Prostate gland (tissue), 2 donors: Measurements from ENCODE around the gene ZBTB16. TPM values are rescaled to one million over a fixed set of nuclear protein-coding genes. Genes with fewer than 3 reads are reported as not detected.
A peak's percentile ranks its signal among the peaks of the same experiment; 100 is the strongest.

ENCODE experiments used
- DNase-seq: peaks from one replicate; pipeline ENCODE4 v3.0.0-alpha.2; 2019; ENCODE audit warnings: low spot score
- H3K27ac ChIP-seq, 2 donors: fragments of 200-600 bp; sonication (generic); 2 replicates each; pipeline ENCODE4 v1.5.1; 2017 to 2019
- H3K27me3 ChIP-seq: fragments of 200-600 bp; sonication (generic); replicated peaks from 2 replicates; pipeline ENCODE4 v1.5.1; 2019; ENCODE audit not compliant: insufficient read depth
- H3K36me3 ChIP-seq, 2 donors: fragments of 200-600 bp; sonication (generic); 1 replicate in 1 of 2; 2 replicates in 1 of 2; pipeline versions ENCODE4 v1.5.1 to v1.8.1; 2017 to 2019
- H3K4me1 ChIP-seq: fragments of 200-600 bp; sonication (generic); replicated peaks from 2 replicates; pipeline ENCODE4 v1.5.1; 2019
- H3K4me3 ChIP-seq, 2 donors: fragments of 200-600 bp; sonication (generic); 2 replicates each; pipeline ENCODE4 v1.5.1; 2017 to 2019
- H3K9me3 ChIP-seq: fragments of 200-600 bp; sonication (generic); 2 replicates; pipeline ENCODE4 v1.5.1; 2017
- POLR2A ChIP-seq: fragments of 450-650 bp; IDR thresholded peaks from one replicate; pipeline ENCODE4 v1.6.1; 2016; ENCODE audit warnings: antibody characterized with exemption, mild to moderate bottlenecking
- POLR2AphosphoS5 ChIP-seq: sonication (generic); formaldehyde crosslinking; IDR thresholded peaks from one replicate; pipeline ENCODE4 v1.6.1; 2017; ENCODE audit warnings: antibody characterized with exemption
- WGBS: methylation state at CpG from one replicate; pipeline ENCODE4 v1.1.5; 2018; 5-methylcytosine and 5-hydroxymethylcytosine counted together
- intact Hi-C: fragments of 100-400 bp; cut with DNase I; formaldehyde crosslinking; loops from one replicate; pipeline ENCODE4 v1.14.2; 2022
- total RNA-seq, 2 donors: library from RNA; depleted of rRNA; stranded (reverse); fragments of >200 nt; gene quantifications; one replicate each; pipeline ENCODE4 v1.1.0, GENCODE V29; 2016
- TF ChIP-seq, protein P1 (sequence below), 4 experiments: fragments of 200-600 bp in 2 of 4; fragments of 450-650 bp in 2 of 4; sonication (generic) in 2 of 4; IDR thresholded peaks; 1 replicate in 3 of 4; 2 replicates in 1 of 4; pipeline ENCODE4 v1.5.1; 2016 to 2019; ENCODE audit warnings: antibody characterized with exemption in 4 of 4, mild to moderate bottlenecking in 2 of 4, moderate library complexity in 2 of 4

Gene ZBTB16
- total RNA-seq, 2 donors from 2014 or later, result 171 to 230 TPM

DNA sequence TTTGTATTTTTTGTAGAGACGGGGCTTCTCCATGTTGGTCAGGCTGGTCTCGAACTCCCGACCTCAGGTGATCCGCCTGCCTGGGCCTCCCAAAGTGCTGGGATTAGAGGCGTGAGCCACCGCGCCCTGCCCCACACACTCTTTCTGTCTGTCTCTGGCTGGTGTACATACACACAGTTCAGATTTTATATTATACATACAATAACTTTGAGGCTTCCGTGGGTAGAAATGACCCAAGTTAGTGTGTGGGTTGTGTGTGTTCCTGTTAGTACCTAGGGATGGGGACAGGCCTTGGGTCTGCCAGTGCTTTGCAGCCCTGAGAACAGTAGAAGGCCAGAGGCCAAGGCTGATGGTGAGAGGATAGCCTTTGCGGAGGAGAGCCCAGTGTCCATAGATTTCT is 2.8 kb downstream of the ZBTB16 start:
- no peaks in the 10 kb centered on the region for H3K27me3 ChIP-seq
- H3K36me3 ChIP-seq, result peaks cover 27 to 36% of the 10 kb centered on the region in 2 donors
- peak overlapping the region; percentile 97 to 99 for H3K4me3 ChIP-seq
- H3K27ac ChIP-seq, result peak overlapping the region; percentile 100
- peaks cover 34% of the 10 kb centered on the region for H3K4me1 ChIP-seq
- WGBS, result 97% methylated on average over 9 of the region's 9 CpGs
- H3K9me3 ChIP-seq, result no peaks in the 10 kb centered on the region
- no peak for TF ChIP-seq POLR2AphosphoS5
- TF ChIP-seq POLR2A, result no peak
- TF ChIP-seq, protein P1, sequence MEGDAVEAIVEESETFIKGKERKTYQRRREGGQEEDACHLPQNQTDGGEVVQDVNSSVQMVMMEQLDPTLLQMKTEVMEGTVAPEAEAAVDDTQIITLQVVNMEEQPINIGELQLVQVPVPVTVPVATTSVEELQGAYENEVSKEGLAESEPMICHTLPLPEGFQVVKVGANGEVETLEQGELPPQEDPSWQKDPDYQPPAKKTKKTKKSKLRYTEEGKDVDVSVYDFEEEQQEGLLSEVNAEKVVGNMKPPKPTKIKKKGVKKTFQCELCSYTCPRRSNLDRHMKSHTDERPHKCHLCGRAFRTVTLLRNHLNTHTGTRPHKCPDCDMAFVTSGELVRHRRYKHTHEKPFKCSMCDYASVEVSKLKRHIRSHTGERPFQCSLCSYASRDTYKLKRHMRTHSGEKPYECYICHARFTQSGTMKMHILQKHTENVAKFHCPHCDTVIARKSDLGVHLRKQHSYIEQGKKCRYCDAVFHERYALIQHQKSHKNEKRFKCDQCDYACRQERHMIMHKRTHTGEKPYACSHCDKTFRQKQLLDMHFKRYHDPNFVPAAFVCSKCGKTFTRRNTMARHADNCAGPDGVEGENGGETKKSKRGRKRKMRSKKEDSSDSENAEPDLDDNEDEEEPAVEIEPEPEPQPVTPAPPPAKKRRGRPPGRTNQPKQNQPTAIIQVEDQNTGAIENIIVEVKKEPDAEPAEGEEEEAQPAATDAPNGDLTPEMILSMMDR (IDR thresholded peaks at IDR 0.05), result no peak
- DNase-seq, result no peak
- intact Hi-C loops, result loop anchor here (5.0 kb wide), 2 partner anchors 100 to 120 kb away; no protein-coding TSS in a partner anchor

DNA sequence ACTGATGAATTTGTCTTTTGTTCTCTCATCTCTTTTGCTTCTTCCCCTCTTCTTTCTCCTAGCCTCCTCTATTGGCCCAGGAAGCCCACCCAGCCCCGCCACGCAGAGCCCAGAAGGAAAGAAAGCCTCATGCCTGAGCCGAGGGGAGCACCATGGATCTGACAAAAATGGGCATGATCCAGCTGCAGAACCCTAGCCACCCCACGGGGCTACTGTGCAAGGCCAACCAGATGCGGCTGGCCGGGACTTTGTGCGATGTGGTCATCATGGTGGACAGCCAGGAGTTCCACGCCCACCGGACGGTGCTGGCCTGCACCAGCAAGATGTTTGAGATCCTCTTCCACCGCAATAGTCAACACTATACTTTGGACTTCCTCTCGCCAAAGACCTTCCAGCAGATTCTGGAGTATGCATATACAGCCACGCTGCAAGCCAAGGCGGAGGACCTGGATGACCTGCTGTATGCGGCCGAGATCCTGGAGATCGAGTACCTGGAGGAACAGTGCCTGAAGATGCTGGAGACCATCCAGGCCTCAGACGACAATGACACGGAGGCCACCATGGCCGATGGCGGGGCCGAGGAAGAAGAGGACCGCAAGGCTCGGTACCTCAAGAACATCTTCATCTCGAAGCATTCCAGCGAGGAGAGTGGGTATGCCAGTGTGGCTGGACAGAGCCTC is 3.8 kb downstream of the ZBTB16 start:
- no peaks in the 10 kb centered on the region for H3K9me3 ChIP-seq
- H3K4me1 ChIP-seq, result peaks cover 37% of the 10 kb centered on the region
- no peaks in the 10 kb centered on the region for H3K27me3 ChIP-seq
- 94% methylated on average over 26 of the region's 26 CpGs for WGBS
- DNase-seq, result no peak
- intact Hi-C loops, result loop anchor here (5.0 kb wide), 2 partner anchors 99 to 119 kb away; no protein-coding TSS in a partner anchor
- peaks cover 27 to 36% of the 10 kb centered on the region in 2 donors for H3K36me3 ChIP-seq
- peak overlapping the region; percentile 100 for H3K27ac ChIP-seq
- no peak for TF ChIP-seq POLR2AphosphoS5
- no peak for TF ChIP-seq POLR2A
- peak overlapping the region in 1 of 2 donors; percentile 99 for H3K4me3 ChIP-seq

DNA sequence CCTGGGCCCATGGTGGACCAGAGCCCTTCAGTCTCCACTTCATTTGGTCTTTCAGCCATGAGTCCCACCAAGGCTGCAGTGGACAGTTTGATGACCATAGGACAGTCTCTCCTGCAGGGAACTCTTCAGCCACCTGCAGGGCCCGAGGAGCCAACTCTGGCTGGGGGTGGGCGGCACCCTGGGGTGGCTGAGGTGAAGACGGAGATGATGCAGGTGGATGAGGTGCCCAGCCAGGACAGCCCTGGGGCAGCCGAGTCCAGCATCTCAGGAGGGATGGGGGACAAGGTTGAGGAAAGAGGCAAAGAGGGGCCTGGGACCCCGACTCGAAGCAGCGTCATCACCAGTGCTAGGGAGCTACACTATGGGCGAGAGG is 4.3 kb downstream of the ZBTB16 start:
- intact Hi-C loops, result loop anchor here (5.0 kb wide), 2 partner anchors 98 to 118 kb away; no protein-coding TSS in a partner anchor
- TF ChIP-seq POLR2AphosphoS5 (no peak), POLR2A (no peak)
- TF ChIP-seq, protein P1 (IDR thresholded peaks at IDR 0.05), result no peak
- no peak for DNase-seq
- 94% methylated on average over 7 of the region's 8 CpGs for WGBS
- Histone ChIP-seq H3K4me3 (peak overlapping the region in 1 of 2 donors; percentile 99), H3K4me1 (peaks cover 39% of the 10 kb centered on the region), H3K27me3 (no peaks in the 10 kb centered on the region), H3K27ac (peak overlapping the region; percentile 100), H3K9me3 (no peaks in the 10 kb centered on the region), H3K36me3 (peaks cover 27 to 36% of the 10 kb centered on the region in 2 donors)

DNA sequence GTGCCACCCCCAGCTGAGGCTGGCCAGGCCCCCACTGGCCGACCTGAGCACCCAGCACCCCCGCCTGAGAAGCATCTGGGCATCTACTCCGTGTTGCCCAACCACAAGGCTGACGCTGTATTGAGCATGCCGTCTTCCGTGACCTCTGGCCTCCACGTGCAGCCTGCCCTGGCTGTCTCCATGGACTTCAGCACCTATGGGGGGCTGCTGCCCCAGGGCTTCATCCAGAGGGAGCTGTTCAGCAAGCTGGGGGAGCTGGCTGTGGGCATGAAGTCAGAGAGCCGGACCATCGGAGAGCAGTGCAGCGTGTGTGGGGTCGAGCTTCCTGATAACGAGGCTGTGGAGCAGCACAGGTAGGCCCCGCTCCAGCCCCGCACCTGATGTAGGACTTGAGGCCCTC is 4.7 kb downstream of the ZBTB16 start:
- H3K4me3 ChIP-seq, result peak overlapping the region; percentile 9 to 99
- TF ChIP-seq, protein P1 (IDR thresholded peaks at IDR 0.05), result no peak
- TF ChIP-seq POLR2AphosphoS5, result peak; percentile 22
- no peak for TF ChIP-seq POLR2A
- no peaks in the 10 kb centered on the region for H3K9me3 ChIP-seq
- H3K27ac ChIP-seq, result peak overlapping the region; percentile 100
- 81% methylated on average over 11 of the region's 14 CpGs for WGBS
- H3K27me3 ChIP-seq, result no peaks in the 10 kb centered on the region
- H3K4me1 ChIP-seq, result peaks cover 39% of the 10 kb centered on the region
- H3K36me3 ChIP-seq, result peaks cover 27 to 36% of the 10 kb centered on the region in 2 donors
- intact Hi-C loops, result loop anchor here (5.0 kb wide), 2 partner anchors 98 to 118 kb away; no protein-coding TSS in a partner anchor
- DNase-seq, result no peak

DNA sequence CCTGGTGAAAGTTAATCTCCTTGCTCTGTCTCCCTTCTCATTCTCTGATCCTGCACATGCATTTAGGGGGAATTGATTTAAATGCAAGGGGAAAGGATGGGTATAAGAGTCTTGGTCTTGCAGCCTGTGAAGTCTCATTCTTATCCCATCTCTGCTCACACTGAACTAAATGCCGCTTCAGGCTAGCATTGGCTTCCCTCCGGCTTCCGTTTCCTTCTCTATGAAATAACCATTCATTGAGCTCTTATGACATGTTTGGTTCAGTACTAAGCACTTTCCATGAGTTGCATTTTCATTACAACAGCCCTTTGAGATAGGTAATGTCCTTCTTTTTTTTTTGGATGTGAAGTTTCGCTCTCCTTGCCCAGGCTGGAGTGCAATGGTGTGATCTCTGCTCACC is 5.6 kb downstream of the ZBTB16 start:
- peaks cover 27 to 36% of the 10 kb centered on the region in 2 donors for H3K36me3 ChIP-seq
- DNase-seq, result no peak
- no peaks in the 10 kb centered on the region for H3K27me3 ChIP-seq
- intact Hi-C loops, result no loop called here
- peaks cover 39% of the 10 kb centered on the region for H3K4me1 ChIP-seq
- WGBS, result 89% methylated on average over 4 of the region's 4 CpGs
- H3K9me3 ChIP-seq, result no peaks in the 10 kb centered on the region
- peak overlapping the region; percentile 100 for H3K27ac ChIP-seq
- peak overlapping the region; percentile 9 to 99 for H3K4me3 ChIP-seq
- TF ChIP-seq POLR2AphosphoS5 (no peak), POLR2A (no peak)
- TF ChIP-seq, protein P1 (IDR thresholded peaks at IDR 0.05), result no peak
